Mammary epithelial cell (primary cell): ENCODE results near the gene DDX56.

Experiments used
- EZH2 ChIP-seq: IDR thresholded peaks from 2 replicates; pipeline ENCODE4 v1.6.1; 2012; ENCODE audit warnings: low read length, inconsistent platforms, borderline replicate concordance
- TF ChIP-seq, protein P1 (sequence below), 2 donors: IDR thresholded peaks in 1 of 2; conservative IDR thresholded peaks in 1 of 2; 2 replicates each; pipeline ENCODE4 v1.5.1; 2011 to 2012; ENCODE audit warnings: inconsistent platforms in 2 of 2, low read length in 2 of 2, mild to moderate bottlenecking in 2 of 2, control low read depth in 1 of 2, low read depth in 1 of 2; ENCODE audit not compliant: insufficient read depth in 1 of 2; ENCODE audit errors: extremely low read depth in 1 of 2

GRCh38 chr7:44608916-44609648 lies 35.4 kb upstream of the DDX56 start:
- TF ChIP-seq, protein P1, sequence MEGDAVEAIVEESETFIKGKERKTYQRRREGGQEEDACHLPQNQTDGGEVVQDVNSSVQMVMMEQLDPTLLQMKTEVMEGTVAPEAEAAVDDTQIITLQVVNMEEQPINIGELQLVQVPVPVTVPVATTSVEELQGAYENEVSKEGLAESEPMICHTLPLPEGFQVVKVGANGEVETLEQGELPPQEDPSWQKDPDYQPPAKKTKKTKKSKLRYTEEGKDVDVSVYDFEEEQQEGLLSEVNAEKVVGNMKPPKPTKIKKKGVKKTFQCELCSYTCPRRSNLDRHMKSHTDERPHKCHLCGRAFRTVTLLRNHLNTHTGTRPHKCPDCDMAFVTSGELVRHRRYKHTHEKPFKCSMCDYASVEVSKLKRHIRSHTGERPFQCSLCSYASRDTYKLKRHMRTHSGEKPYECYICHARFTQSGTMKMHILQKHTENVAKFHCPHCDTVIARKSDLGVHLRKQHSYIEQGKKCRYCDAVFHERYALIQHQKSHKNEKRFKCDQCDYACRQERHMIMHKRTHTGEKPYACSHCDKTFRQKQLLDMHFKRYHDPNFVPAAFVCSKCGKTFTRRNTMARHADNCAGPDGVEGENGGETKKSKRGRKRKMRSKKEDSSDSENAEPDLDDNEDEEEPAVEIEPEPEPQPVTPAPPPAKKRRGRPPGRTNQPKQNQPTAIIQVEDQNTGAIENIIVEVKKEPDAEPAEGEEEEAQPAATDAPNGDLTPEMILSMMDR (conservative IDR thresholded peaks at IDR 0.05 in 1 of 2, IDR thresholded peaks at IDR 0.05 in 1 of 2; ENCODE audit: extremely low read depth in 1 of 2, insufficient read depth in 1 of 2, low read depth in 1 of 2, low read length in 2 of 2): no peak
- TF ChIP-seq EZH2: no peak
